ENCODE results near the gene FANCB.

The FANCB gene

DNA sequence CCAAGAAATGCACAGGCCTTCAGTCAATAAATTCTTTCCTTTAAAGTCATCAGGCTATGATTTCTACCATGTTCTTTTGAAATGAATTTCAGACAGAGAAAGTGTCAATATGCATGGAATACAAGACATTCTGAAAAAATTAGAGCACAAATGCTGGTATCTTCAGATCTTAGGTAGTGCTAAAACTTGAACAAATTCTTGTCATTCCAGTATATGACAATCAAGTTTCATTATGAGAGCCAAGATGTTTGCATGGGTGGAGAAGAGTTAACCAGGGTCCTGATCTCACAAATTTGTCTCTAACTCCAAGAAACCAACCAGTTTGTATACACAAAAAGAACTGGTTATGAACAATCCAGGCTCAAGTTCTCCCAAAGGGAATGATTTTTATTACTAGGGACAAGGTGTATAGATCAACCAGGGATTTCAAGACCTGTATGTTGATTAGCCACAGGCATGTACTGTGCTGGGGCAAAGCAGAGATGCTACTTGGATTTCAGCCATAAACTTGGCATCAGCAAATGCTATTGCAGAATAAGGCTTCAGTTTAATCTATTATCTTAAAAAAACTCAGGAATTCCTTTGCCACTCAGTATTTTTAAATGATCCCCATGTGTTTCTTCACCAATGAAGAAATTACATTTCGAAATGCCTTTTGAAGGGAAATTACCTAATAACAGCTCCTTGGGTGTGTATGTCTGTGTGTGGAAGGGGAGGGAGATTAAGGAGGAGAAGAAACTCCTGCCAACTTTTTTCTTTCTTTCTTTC, 69.7 kb downstream of the FANCB start:
- no peaks in the 10 kb centered on the region for H3K27me3 Mint-ChIP-seq (ENCODE audit: low read depth)
- peaks cover 6% of the 10 kb centered on the region for H3K4me1 Mint-ChIP-seq (ENCODE audit: low read depth)
- H3K9me3 Mint-ChIP-seq: peaks cover 25% of the 10 kb centered on the region
- H3K36me3 Mint-ChIP-seq (ENCODE audit: low read depth): peaks cover 11% of the 10 kb centered on the region
- H3K27ac Mint-ChIP-seq: no peak overlapping the region
- H3K4me3 Mint-ChIP-seq: no peak overlapping the region

GRCh38 chrX:14801136-14801535, 71.7 kb downstream of the FANCB start:
- peaks cover 11% of the 10 kb centered on the region for H3K36me3 Mint-ChIP-seq (ENCODE audit: low read depth)

GRCh38 chrX:14798805-14799397, 74.0 kb downstream of the FANCB start:
- Mint-ChIP-seq H3K9me3 (peaks cover 18% of the 10 kb centered on the region), H3K27me3 (ENCODE audit: low read depth) (no peaks in the 10 kb centered on the region), H3K27ac (no peak overlapping the region), H3K36me3 (ENCODE audit: low read depth) (peaks cover 9% of the 10 kb centered on the region), H3K4me1 (ENCODE audit: low read depth) (peaks cover 6% of the 10 kb centered on the region), H3K4me3 (no peak overlapping the region)

More at GRCh38 chrX:14801136-14801535, 71.7 kb downstream of the FANCB start:
- no peak overlapping the region for H3K4me3 Mint-ChIP-seq
- no peaks in the 10 kb centered on the region for H3K27me3 Mint-ChIP-seq (ENCODE audit: low read depth)
- peaks cover 6% of the 10 kb centered on the region for H3K4me1 Mint-ChIP-seq (ENCODE audit: low read depth)
- no peak overlapping the region for H3K27ac Mint-ChIP-seq
- H3K9me3 Mint-ChIP-seq: peaks cover 25% of the 10 kb centered on the region

Measured in T-helper 1 cell treated with Interleukin-12 subunit alpha and Interleukin-12 subunit beta and Interleukin-4 antibody, amounts not matched to agents 30 μg/mL and 1 μg/mL, for 36 hours (primary cell).